Measurements from ENCODE around the gene CASKIN1.

DNA sequence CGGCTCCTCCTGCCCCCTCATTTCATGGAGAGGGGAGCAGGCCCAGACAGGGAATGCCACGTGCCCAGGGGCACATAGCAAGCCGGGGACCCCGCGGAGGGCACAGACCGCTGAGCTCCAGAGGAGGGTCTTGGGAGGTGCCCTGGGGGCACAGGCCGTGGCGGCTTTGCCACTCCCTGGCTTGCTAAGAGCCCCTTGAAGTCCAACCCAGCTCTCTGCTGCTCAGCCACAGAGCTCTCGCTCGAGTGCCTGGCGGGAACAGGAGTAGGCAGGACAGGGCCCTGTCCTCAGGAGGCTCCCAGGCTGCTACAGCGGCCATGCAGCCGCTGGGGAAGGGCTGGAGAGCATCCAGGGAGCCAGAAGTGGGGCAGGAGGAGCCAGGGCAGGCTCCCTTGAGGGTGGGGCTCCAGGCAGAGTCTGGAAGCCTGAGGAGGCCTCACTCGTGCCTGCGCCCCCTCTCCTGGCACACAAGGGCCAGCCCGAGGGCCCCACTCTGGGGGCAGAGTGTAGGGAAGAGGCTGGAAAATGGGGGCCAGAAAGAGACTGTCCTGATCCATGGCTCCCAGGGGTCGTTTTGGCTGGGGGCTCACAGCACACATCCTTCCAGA, 52.4 kb downstream of the CASKIN1 start:
- TF ChIP-seq RFX5 (IDR thresholded peaks at IDR 0.05) (no peak), POLR2A (IDR thresholded peaks at IDR 0.05; ENCODE audit: low read length) (no peak)
- TF ChIP-seq, protein P1, sequence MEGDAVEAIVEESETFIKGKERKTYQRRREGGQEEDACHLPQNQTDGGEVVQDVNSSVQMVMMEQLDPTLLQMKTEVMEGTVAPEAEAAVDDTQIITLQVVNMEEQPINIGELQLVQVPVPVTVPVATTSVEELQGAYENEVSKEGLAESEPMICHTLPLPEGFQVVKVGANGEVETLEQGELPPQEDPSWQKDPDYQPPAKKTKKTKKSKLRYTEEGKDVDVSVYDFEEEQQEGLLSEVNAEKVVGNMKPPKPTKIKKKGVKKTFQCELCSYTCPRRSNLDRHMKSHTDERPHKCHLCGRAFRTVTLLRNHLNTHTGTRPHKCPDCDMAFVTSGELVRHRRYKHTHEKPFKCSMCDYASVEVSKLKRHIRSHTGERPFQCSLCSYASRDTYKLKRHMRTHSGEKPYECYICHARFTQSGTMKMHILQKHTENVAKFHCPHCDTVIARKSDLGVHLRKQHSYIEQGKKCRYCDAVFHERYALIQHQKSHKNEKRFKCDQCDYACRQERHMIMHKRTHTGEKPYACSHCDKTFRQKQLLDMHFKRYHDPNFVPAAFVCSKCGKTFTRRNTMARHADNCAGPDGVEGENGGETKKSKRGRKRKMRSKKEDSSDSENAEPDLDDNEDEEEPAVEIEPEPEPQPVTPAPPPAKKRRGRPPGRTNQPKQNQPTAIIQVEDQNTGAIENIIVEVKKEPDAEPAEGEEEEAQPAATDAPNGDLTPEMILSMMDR (IDR thresholded peaks at IDR 0.05), result no peak
- TF ChIP-seq, protein P2, sequence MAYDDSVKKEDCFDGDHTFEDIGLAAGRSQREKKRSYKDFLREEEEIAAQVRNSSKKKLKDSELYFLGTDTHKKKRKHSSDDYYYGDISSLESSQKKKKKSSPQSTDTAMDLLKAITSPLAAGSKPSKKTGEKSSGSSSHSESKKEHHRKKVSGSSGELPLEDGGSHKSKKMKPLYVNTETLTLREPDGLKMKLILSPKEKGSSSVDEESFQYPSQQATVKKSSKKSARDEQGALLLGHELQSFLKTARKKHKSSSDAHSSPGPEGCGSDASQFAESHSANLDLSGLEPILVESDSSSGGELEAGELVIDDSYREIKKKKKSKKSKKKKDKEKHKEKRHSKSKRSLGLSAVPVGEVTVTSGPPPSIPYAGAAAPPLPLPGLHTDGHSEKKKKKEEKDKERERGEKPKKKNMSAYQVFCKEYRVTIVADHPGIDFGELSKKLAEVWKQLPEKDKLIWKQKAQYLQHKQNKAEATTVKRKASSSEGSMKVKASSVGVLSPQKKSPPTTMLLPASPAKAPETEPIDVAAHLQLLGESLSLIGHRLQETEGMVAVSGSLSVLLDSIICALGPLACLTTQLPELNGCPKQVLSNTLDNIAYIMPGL (CRISPR knock-in tag; IDR thresholded peaks at IDR 0.05; ENCODE audit: borderline replicate concordance), result no peak
